Measurements from ENCODE around the gene DPP10. TPM values are rescaled to one million over a fixed set of nuclear protein-coding genes. Genes with fewer than 3 reads are reported as not detected.

DPP10 gene
- polyA plus RNA-seq, 3 donors, result 9.0 to 15.6 (median 13.9) TPM

- no peak for DNase-seq (ENCODE audit: low read depth in 3 of 3, low spot score in 2 of 3)
Measured at GRCh38 chr2:115825912-115826311, 1383.5 kb downstream of the DPP10 start.

- no peak for DNase-seq (ENCODE audit: low read depth in 3 of 3, low spot score in 2 of 3)
Measured at GRCh38 chr2:115833196-115833595, 1390.8 kb downstream of the DPP10 start.

GRCh38 chr2:115838539-115838938 is 1396.1 kb downstream of the DPP10 start:
- no peak for DNase-seq (ENCODE audit: low read depth in 3 of 3, low spot score in 2 of 3)

GRCh38 chr2:115842306-115842705 is 1399.9 kb downstream of the DPP10 start:
- DNase-seq (ENCODE audit: low read depth in 3 of 3, low spot score in 2 of 3), result no peak

- no peak for DNase-seq (ENCODE audit: low read depth in 3 of 3, low spot score in 2 of 3)
Measured at GRCh38 chr2:115848192-115848591, 1405.8 kb downstream of the DPP10 start.

GRCh38 chr2:115867024-115867423 is 1424.6 kb downstream of the DPP10 start:
- DNase-seq (ENCODE audit: low read depth in 3 of 3, low spot score in 2 of 3), result no peak

- DNase-seq (ENCODE audit: low read depth in 3 of 3, low spot score in 2 of 3), result no peak
Measured at GRCh38 chr2:115874427-115874826, 1432.0 kb downstream of the DPP10 start.

GRCh38 chr2:115880558-115880957 is 1438.1 kb downstream of the DPP10 start:
- DNase-seq (ENCODE audit: low read depth in 3 of 3, low spot score in 2 of 3), result no peak

GRCh38 chr2:115887209-115887776 is 1444.9 kb downstream of the DPP10 start:
- DNase-seq (ENCODE audit: low read depth in 3 of 3, low spot score in 2 of 3), result no peak

Measured in right renal cortex interstitium (tissue), 3 donors.